GM23338 (cell line): Measurements from ENCODE around the gene SLC25A24. TPM values are rescaled to one million over a fixed set of nuclear protein-coding genes. Genes with fewer than 3 reads are reported as not detected.

Experiments
- ATAC-seq: fragments of 200-7000 bp; cut with Tn5 transposase; 3 replicates; pipeline ENCODE4 v1.9.1; 2020
- DNase-seq: peaks from one replicate; pipeline ENCODE4 v3.0.0-alpha.2; 2015; ENCODE audit warnings: low spot score
- H2AFZ ChIP-seq: fragments of 200-600 bp; sonication (generic); 2 replicates; pipeline ENCODE4 v1.8.0; 2016; ENCODE audit warnings: antibody characterized with exemption, mild to moderate bottlenecking, moderate library complexity
- H3F3A ChIP-seq: fragments of 200-600 bp; sonication (generic); replicated peaks from 2 replicates; pipeline ENCODE4 v1.8.0; 2017; ENCODE audit warnings: antibody characterized with exemption, mixed run types, low read depth
- H3K27ac ChIP-seq: fragments of 200-600 bp; sonication (generic); 2 replicates; pipeline ENCODE4 v1.6.1; 2016; ENCODE audit warnings: low read depth
- H3K27me3 ChIP-seq: fragments of 200-600 bp; sonication (generic); 2 replicates; pipeline ENCODE4 v1.8.0; 2016; ENCODE audit warnings: mild to moderate bottlenecking, mixed run types, moderate library complexity; ENCODE audit not compliant: insufficient read depth
- H3K36me3 ChIP-seq: fragments of 200-600 bp; sonication (generic); 2 replicates; pipeline ENCODE4 v1.8.0; 2016; ENCODE audit warnings: mild to moderate bottlenecking; ENCODE audit not compliant: insufficient read depth
- H3K4me1 ChIP-seq: fragments of 200-600 bp; sonication (generic); 2 replicates; pipeline ENCODE4 v1.8.0; 2016; ENCODE audit warnings: mild to moderate bottlenecking, moderate library complexity; ENCODE audit not compliant: insufficient read depth
- H3K4me2 ChIP-seq: fragments of 200-600 bp; sonication (generic); 2 replicates; pipeline ENCODE4 v1.7.1; 2017; ENCODE audit warnings: mixed run types
- H3K4me3 ChIP-seq: fragments of 200-600 bp; sonication (generic); 2 replicates; pipeline ENCODE4 v1.6.1; 2016; ENCODE audit warnings: mixed run types
- H3K79me2 ChIP-seq: fragments of 200-600 bp; sonication (generic); replicated peaks from 2 replicates; pipeline ENCODE4 v1.8.0; 2017; ENCODE audit warnings: mild to moderate bottlenecking; ENCODE audit not compliant: insufficient read depth
- H3K9me2 ChIP-seq: fragments of 200-600 bp; sonication (generic); 2 replicates; pipeline ENCODE4 v1.8.0; 2017; ENCODE audit not compliant: insufficient read depth
- H4K20me1 ChIP-seq: fragments of 200-600 bp; sonication (generic); replicated peaks from 2 replicates; pipeline ENCODE4 v1.8.0; 2017; ENCODE audit warnings: mild to moderate bottlenecking; ENCODE audit not compliant: insufficient read depth
- H3K27ac Mint-ChIP-seq: 2 replicates; pipeline ENCODE4 v1.8.0; 2020; ENCODE audit warnings: inconsistent platforms, mild to moderate bottlenecking, moderate library complexity, mixed read lengths
- H3K27me3 Mint-ChIP-seq: 3 replicates; pipeline ENCODE4 v1.8.0; 2022; ENCODE audit warnings: low read depth, mild to moderate bottlenecking, moderate library complexity, mixed read lengths, inconsistent platforms; ENCODE audit not compliant: insufficient read depth, poor library complexity
- H3K36me3 Mint-ChIP-seq: 3 replicates; pipeline ENCODE4 v1.8.0; 2021; ENCODE audit warnings: low read depth, mild to moderate bottlenecking, inconsistent platforms, moderate library complexity, mixed read lengths
- H3K4me1 Mint-ChIP-seq: 3 replicates; pipeline ENCODE4 v1.8.0; 2020; ENCODE audit warnings: mild to moderate bottlenecking, inconsistent platforms, mixed read lengths
- H3K4me3 Mint-ChIP-seq: 3 replicates; pipeline ENCODE4 v1.8.0; 2021; ENCODE audit warnings: moderate library complexity, mild to moderate bottlenecking, inconsistent platforms, mixed read lengths
- H3K9me3 Mint-ChIP-seq: 3 replicates; pipeline ENCODE4 v1.8.0; 2020; ENCODE audit warnings: moderate library complexity, mild to moderate bottlenecking, inconsistent platforms, mixed read lengths
- CREB1 ChIP-seq: fragments of 250-450 bp; sonication (Bioruptor Pico); IDR thresholded peaks from 2 replicates; pipeline ENCODE4 v1.5.0; 2020; ENCODE audit warnings: low read depth, mild to moderate bottlenecking, moderate library complexity
- CTCF ChIP-seq, 2 experiments: fragments of 200-600 bp in 1 of 2; sonication (generic) in 1 of 2; conservative IDR thresholded peaks; 2 replicates each; pipeline versions ENCODE4 v1.5.1 to v1.6.1; 2016 to 2017; ENCODE audit warnings: antibody characterized with exemption in 2 of 2, low read depth in 2 of 2, mild to moderate bottlenecking in 2 of 2, moderate library complexity in 1 of 2
- ETS1 ChIP-seq: IDR thresholded peaks from 2 replicates; pipeline ENCODE4 v1.6.1; 2016; ENCODE audit warnings: antibody characterized with exemption
- EZH2 ChIP-seq: fragments of 200-600 bp; sonication (generic); IDR thresholded peaks from one replicate; pipeline ENCODE4 v1.8.0; 2017; ENCODE audit warnings: antibody characterized with exemption, mild to moderate bottlenecking, low read depth; ENCODE audit not compliant: unreplicated experiment
- EZH2phosphoT487 ChIP-seq: fragments of 200-600 bp; sonication (generic); IDR thresholded peaks from one replicate; pipeline ENCODE4 v1.8.1; 2018; ENCODE audit warnings: antibody characterized with exemption; ENCODE audit not compliant: unreplicated experiment
- JUNB ChIP-seq: IDR thresholded peaks from one replicate; pipeline ENCODE4 v1.6.1; 2016; ENCODE audit warnings: antibody characterized with exemption; ENCODE audit not compliant: unreplicated experiment
- NANOG ChIP-seq: IDR thresholded peaks from 2 replicates; pipeline ENCODE4 v1.6.1; 2016; ENCODE audit warnings: antibody characterized with exemption, borderline replicate concordance
- POLR2AphosphoS5 ChIP-seq: IDR thresholded peaks from 2 replicates; pipeline ENCODE4 v1.6.1; 2016; ENCODE audit warnings: antibody characterized with exemption, low read depth
- REST ChIP-seq: IDR thresholded peaks from one replicate; pipeline ENCODE4 v1.6.1; 2018; ENCODE audit warnings: antibody characterized with exemption; ENCODE audit not compliant: unreplicated experiment
- STAT1 ChIP-seq: IDR thresholded peaks from one replicate; pipeline ENCODE4 v1.6.1; 2016; ENCODE audit warnings: antibody characterized with exemption; ENCODE audit not compliant: unreplicated experiment
- ZNF114 ChIP-seq: fragments of 250-450 bp; sonication (Bioruptor Pico); IDR thresholded peaks from 2 replicates; pipeline ENCODE4 v1.5.0; 2020; ENCODE audit warnings: mild to moderate bottlenecking, moderate library complexity
- ZNF331 ChIP-seq: fragments of 250-450 bp; sonication (Bioruptor Pico); IDR thresholded peaks from 2 replicates; pipeline ENCODE4 v1.5.0; 2020; ENCODE audit warnings: low read depth, mild to moderate bottlenecking, moderate library complexity
- ZNF462 ChIP-seq: fragments of 250-450 bp; sonication (Bioruptor Pico); IDR thresholded peaks from 2 replicates; pipeline ENCODE4 v1.5.0; 2020; ENCODE audit warnings: mild to moderate bottlenecking, moderate library complexity
- polyA plus RNA-seq: library from polyadenylated mRNA; unstranded; fragments of >200 nt; fragmentation: Nextera tagmentation; extraction: Ambion mirVana; gene quantifications from 2 replicates; pipeline ENCODE4 v1.2.1, GENCODE V29; 2016
- total RNA-seq: library from RNA; depleted of rRNA; stranded (reverse); fragments of >200 nt; shearing (Covaris generic); gene quantifications from 2 replicates; pipeline ENCODE4 v1.2.3, GENCODE V29; 2014

SLC25A24 gene
- total and polyA plus RNA-seq, 2 experiments from 2014 or later: 17.4 to 46.0 TPM

GRCh38 chr1:108140177-108140576 is 60.0 kb downstream of the SLC25A24 start:
- Histone ChIP-seq H3K36me3 (0 out of 2 replicates have a peak, but pooled peaks cover 7% of the 10 kb centered on the region), H3K4me1 (no peaks in the 10 kb centered on the region), H2AFZ (no peak overlapping the region), H3K27ac (no peak overlapping the region), H4K20me1 (no peaks in the 10 kb centered on the region), H3K27me3 (no peaks in the 10 kb centered on the region), H3K79me2 (no peaks in the 10 kb centered on the region), H3K4me3 (no peak overlapping the region), H3F3A (no peaks in the 10 kb centered on the region), H3K4me2 (no peak overlapping the region), H3K9me2 (no peaks in the 10 kb centered on the region)
- no peak overlapping the region for H3K27ac Mint-ChIP-seq
- TF ChIP-seq CREB1 (CRISPR knock-in tag): no peak
- no peak for TF ChIP-seq STAT1
- TF ChIP-seq ETS1: no peak
- TF ChIP-seq REST: no peak
- TF ChIP-seq POLR2AphosphoS5: no peak
- no peak for TF ChIP-seq ZNF331 (CRISPR knock-in tag)
- TF ChIP-seq EZH2phosphoT487: no peak
- TF ChIP-seq CTCF (conservative IDR thresholded peaks at IDR 0.05; ENCODE audit: low read depth in 2 of 2): no peak
- no peak for TF ChIP-seq ZNF462
- TF ChIP-seq JUNB: no peak
- no peak for TF ChIP-seq NANOG
- no peak for TF ChIP-seq ZNF114 (CRISPR knock-in tag)
- TF ChIP-seq EZH2: no peak
- H3K9me3 Mint-ChIP-seq: no peaks in the 10 kb centered on the region
- H3K36me3 Mint-ChIP-seq: peaks cover 37% of the 10 kb centered on the region
- no peak overlapping the region for H3K4me3 Mint-ChIP-seq
- no peak for ATAC-seq
- H3K4me1 Mint-ChIP-seq: peaks cover 2% of the 10 kb centered on the region; the same call in 1 of the 3 replicates
- no peak for DNase-seq
- no peaks in the 10 kb centered on the region for H3K27me3 Mint-ChIP-seq
